Measurements from ENCODE around the gene MICAL2. TPM values are rescaled to one million over a fixed set of nuclear protein-coding genes. Genes with fewer than 3 reads are reported as not detected.

Gene MICAL2
- total and polyA plus RNA-seq, 2 of the 13 experiments (the other 11 are each of a cell fraction or from before 2014, with no cell fraction given) = 0.78 to 1.1 TPM

DNA sequence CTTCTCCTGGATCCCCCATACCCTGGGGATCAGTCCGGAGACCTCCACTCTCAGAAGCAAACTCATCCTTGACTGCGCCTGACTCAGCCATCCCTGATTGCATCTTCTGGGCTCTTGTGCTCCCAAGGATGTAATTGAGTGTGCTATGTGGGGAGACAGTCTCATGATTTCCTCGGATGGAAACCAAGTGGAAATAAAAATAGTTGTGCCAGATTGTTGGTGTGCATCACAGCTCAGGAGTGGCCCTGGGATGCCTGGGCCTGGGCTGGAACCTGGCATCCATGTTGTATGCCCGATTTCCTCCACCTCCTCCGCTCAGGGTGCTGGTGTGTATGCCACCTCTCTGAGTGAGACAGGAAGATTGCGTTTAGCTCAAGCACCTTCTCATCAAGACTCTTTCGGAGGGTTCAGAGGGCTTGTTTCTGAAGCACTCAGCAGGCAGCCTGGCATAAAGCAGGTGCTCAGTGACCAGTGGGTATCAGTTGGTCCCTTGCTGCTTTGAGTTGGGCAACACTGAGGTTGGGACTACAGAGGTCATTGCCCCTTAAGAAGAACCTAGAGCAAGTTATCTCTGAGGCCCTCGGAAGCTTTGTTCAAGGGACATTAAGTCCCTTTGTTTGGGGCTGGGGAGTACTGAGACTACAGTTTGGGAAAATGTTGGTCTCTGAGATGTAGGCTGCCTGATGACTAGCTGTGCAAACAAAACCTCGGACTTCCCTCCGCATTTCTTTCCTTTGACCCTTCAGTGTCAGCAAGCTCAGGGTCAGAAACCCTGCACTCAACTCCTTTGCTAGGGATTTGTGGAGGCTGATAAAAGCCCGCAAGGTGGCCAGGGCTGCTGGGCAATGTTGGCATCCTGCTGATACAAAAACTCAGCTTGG lies 24.8 kb upstream of the MICAL2 start (continued):
- TF ChIP-seq CHD2 (IDR thresholded peaks at IDR 0.05; ENCODE audit: low read depth, low read length) = no peak
- no peak for TF ChIP-seq TOE1 (CRISPR knock-in tag; IDR thresholded peaks at IDR 0.05)
- no peak for TF ChIP-seq RELA (CRISPR knock-in tag; IDR thresholded peaks at IDR 0.05)
- TF ChIP-seq HNF4A (CRISPR knock-in tag; IDR thresholded peaks at IDR 0.05) = peak; percentile 74
- TF ChIP-seq KAT8 (CRISPR knock-in tag; IDR thresholded peaks at IDR 0.05) = no peak
- no peak for TF ChIP-seq SNAPC5 (CRISPR knock-in tag; IDR thresholded peaks at IDR 0.05; ENCODE audit: borderline replicate concordance)
- peak; percentile 31 to 63; a peak in 1 of 4 replicates for TF ChIP-seq NR2F1 (CRISPR knock-in tag; IDR thresholded peaks at IDR 0.05)
- TF ChIP-seq, protein P1, sequence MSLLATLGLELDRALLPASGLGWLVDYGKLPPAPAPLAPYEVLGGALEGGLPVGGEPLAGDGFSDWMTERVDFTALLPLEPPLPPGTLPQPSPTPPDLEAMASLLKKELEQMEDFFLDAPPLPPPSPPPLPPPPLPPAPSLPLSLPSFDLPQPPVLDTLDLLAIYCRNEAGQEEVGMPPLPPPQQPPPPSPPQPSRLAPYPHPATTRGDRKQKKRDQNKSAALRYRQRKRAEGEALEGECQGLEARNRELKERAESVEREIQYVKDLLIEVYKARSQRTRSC (CRISPR knock-in tag; IDR thresholded peaks at IDR 0.05; ENCODE audit: low read depth) = no peak
- no peak for TF ChIP-seq TARDBP (CRISPR knock-in tag; IDR thresholded peaks at IDR 0.05)
- TF ChIP-seq ZUFSP (CRISPR knock-in tag; IDR thresholded peaks at IDR 0.05; ENCODE audit: borderline replicate concordance) = no peak
- TF ChIP-seq NR2C2 (CRISPR knock-in tag; IDR thresholded peaks at IDR 0.05; ENCODE audit: borderline replicate concordance) = peak; percentile 73
- TF ChIP-seq KLF9 (CRISPR knock-in tag; IDR thresholded peaks at IDR 0.05; ENCODE audit: low read depth) = no peak
- TF ChIP-seq ETV5 (CRISPR knock-in tag; IDR thresholded peaks at IDR 0.05; ENCODE audit: borderline replicate concordance) = peak; percentile 29; the same call in 1 of the 2 replicates
- TF ChIP-seq PREB (CRISPR knock-in tag; IDR thresholded peaks at IDR 0.05) = no peak
- no peak for TF ChIP-seq FOXK1 (CRISPR knock-in tag; IDR thresholded peaks at IDR 0.05; ENCODE audit: borderline replicate concordance, low read depth)
- TF ChIP-seq TCF7 (IDR thresholded peaks at IDR 0.05; ENCODE audit: low read depth) = peak; percentile 67
- no peak for TF ChIP-seq ONECUT2 (CRISPR knock-in tag; IDR thresholded peaks at IDR 0.05)
- no peak for TF ChIP-seq E2F2 (CRISPR knock-in tag; IDR thresholded peaks at IDR 0.05; ENCODE audit: borderline replicate concordance)
- TF ChIP-seq, protein P2, sequence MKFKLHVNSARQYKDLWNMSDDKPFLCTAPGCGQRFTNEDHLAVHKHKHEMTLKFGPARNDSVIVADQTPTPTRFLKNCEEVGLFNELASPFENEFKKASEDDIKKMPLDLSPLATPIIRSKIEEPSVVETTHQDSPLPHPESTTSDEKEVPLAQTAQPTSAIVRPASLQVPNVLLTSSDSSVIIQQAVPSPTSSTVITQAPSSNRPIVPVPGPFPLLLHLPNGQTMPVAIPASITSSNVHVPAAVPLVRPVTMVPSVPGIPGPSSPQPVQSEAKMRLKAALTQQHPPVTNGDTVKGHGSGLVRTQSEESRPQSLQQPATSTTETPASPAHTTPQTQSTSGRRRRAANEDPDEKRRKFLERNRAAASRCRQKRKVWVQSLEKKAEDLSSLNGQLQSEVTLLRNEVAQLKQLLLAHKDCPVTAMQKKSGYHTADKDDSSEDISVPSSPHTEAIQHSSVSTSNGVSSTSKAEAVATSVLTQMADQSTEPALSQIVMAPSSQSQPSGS (CRISPR knock-in tag; IDR thresholded peaks at IDR 0.05) = no peak
- TF ChIP-seq ZFP36L2 (CRISPR knock-in tag; IDR thresholded peaks at IDR 0.05) = no peak
- TF ChIP-seq, protein P3, sequence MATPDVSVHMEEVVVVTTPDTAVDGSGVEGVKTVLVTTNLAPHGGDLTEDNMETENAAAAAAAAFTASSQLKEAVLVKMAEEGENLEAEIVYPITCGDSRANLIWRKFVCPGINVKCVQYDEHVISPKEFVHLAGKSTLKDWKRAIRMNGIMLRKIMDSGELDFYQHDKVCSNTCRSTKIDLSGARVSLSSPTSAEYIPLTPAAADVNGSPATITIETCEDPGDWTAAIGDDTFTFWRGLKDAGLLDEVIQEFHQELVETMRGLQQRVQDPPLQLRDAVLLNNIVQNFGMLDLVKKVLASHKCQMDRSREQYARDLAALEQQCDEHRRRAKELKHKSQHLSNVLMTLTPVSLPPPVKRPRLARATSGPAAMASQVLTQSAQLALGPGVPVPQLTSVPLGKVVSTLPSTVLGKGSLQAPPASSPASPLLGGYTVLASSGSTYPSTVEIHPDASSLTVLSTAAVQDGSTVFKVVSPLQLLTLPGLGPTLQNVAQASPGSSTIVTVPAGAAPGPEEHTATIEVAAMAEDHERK (CRISPR knock-in tag; IDR thresholded peaks at IDR 0.05; ENCODE audit: low read depth) = no peak
